Anterior cingulate cortex (tissue), 58 donors: ENCODE measurements around the gene DYNC1LI2.
"Not testable (repeated sequence)": the region's sequence is repeated elsewhere in the genome, so short reads cannot be mapped to it uniquely, and the experiment has no call there.

Experiments
- DNase-seq, 58 donors: peaks; one replicate each; lab custom pipeline; 2025; lab: John Stamatoyannopoulos, UW

Gene DYNC1LI2

GRCh38 chr16:66751303-66751991 lies at the start of gene DYNC1LI2:
Gene DYNC1LI2, minus strand, starts transcription at chr16:66751609. Its CDS starts 18 bp downstream, at chr16:66751591.
- DNase-seq = peak in 54 of 58 donors; percentile 30 to 91 (median 76)

GRCh38 chr16:66800856-66801255 lies 49.4 kb upstream of the DYNC1LI2 start:
- DNase-seq = peak in 1 of 58 donors; percentile 3

GRCh38 chr16:66798161-66798560 lies 46.8 kb upstream of the DYNC1LI2 start:
- DNase-seq = no peak

- not testable (repeated sequence) for DNase-seq
These were observed 42.6 kb upstream of the DYNC1LI2 start for GRCh38 chr16:66793984-66794383.

GRCh38 chr16:66790130-66790733 lies 38.8 kb upstream of the DYNC1LI2 start:
- DNase-seq = no peak

- no peak for DNase-seq
These were observed 36.0 kb upstream of the DYNC1LI2 start for GRCh38 chr16:66787427-66787826.

GRCh38 chr16:66786551-66786950 lies 35.1 kb upstream of the DYNC1LI2 start:
- DNase-seq = no peak

GRCh38 chr16:66776457-66776856 lies 25.0 kb upstream of the DYNC1LI2 start:
- DNase-seq = no peak

GRCh38 chr16:66774981-66775380 lies 23.6 kb upstream of the DYNC1LI2 start:
- no peak for DNase-seq

GRCh38 chr16:66758086-66758485 lies 6.7 kb upstream of the DYNC1LI2 start:
- no peak for DNase-seq

GRCh38 chr16:66754819-66755218 lies 3.4 kb upstream of the DYNC1LI2 start:
- DNase-seq = no peak

- DNase-seq = no peak
These were observed 2.8 kb upstream of the DYNC1LI2 start for GRCh38 chr16:66754211-66754610.

GRCh38 chr16:66752958-66753357 lies 1.5 kb upstream of the DYNC1LI2 start:
- DNase-seq = no peak

GRCh38 chr16:66752379-66752778 lies 970 bp upstream of the DYNC1LI2 start:
- DNase-seq = no peak

- DNase-seq = no peak
These were observed 548 bp upstream of the DYNC1LI2 start for GRCh38 chr16:66751992-66752322.

GRCh38 chr16:66751053-66751302 lies 431 bp downstream of the DYNC1LI2 start:
- DNase-seq = no peak

GRCh38 chr16:66750279-66751052 lies 943 bp downstream of the DYNC1LI2 start:
- no peak for DNase-seq

- peak in 2 of 58 donors; percentile 6 to 31 for DNase-seq
These were observed 4.7 kb downstream of the DYNC1LI2 start for GRCh38 chr16:66746682-66747081.

- DNase-seq = no peak
These were observed 5.4 kb downstream of the DYNC1LI2 start for GRCh38 chr16:66746048-66746447.

- DNase-seq = peak in 2 of 58 donors; percentile 21 to 22
These were observed 9.2 kb downstream of the DYNC1LI2 start for GRCh38 chr16:66741950-66742808.
